ENCODE data around the gene HTR2B.

HTR2B gene

GRCh38 chr2:231168460-231169139 is 43.8 kb upstream of the HTR2B start:
- H3K27ac ChIP-seq (ENCODE audit: low read depth, low read length): no peak overlapping the region
- no peak overlapping the region for H3K56ac ChIP-seq (ENCODE audit: low read length)
- no CpG with 5 or more reads among the region's 4 CpGs for WGBS (ENCODE audit: extremely low coverage, insufficient coverage, low lambda C conversion rate)
- no peak for DNase-seq
- H3K4me1 ChIP-seq (ENCODE audit: control insufficient read depth, low read depth, low read length): no peaks in the 10 kb centered on the region
- H3K9ac ChIP-seq (ENCODE audit: low read length): no peak overlapping the region
- H3K79me1 ChIP-seq (ENCODE audit: low read length): no peaks in the 10 kb centered on the region
- no peaks in the 10 kb centered on the region for H3K79me2 ChIP-seq (ENCODE audit: control insufficient read depth, insufficient read depth, low read length)
- no peak overlapping the region for H4K8ac ChIP-seq (ENCODE audit: low read depth, low read length)
- H3K23ac ChIP-seq (ENCODE audit: low read length): no peak overlapping the region
- H3K4ac ChIP-seq (ENCODE audit: low read depth, low read length): no peak overlapping the region
- H2BK120ac ChIP-seq (ENCODE audit: low read depth, low read length): no peak overlapping the region
- H3K27me3 ChIP-seq (ENCODE audit: insufficient read depth, low read length, poor library complexity): no peaks in the 10 kb centered on the region
- H4K5ac ChIP-seq (ENCODE audit: low read length): no peak overlapping the region
- no peak overlapping the region for H2BK15ac ChIP-seq (replicated peaks; ENCODE audit: low read depth)
- H3K4me3 ChIP-seq (ENCODE audit: low read length): no peak overlapping the region
- H3K18ac ChIP-seq (ENCODE audit: low read length): no peak overlapping the region
- H3K36me3 ChIP-seq (ENCODE audit: control insufficient read depth, insufficient read depth, low read length): peaks cover 5% of the 10 kb centered on the region
- no peak overlapping the region for H3K4me2 ChIP-seq (ENCODE audit: low read length)
- no peak overlapping the region for H2BK5ac ChIP-seq (ENCODE audit: low read length)
- H2AK5ac ChIP-seq (ENCODE audit: low read length): no peak overlapping the region

DNA sequence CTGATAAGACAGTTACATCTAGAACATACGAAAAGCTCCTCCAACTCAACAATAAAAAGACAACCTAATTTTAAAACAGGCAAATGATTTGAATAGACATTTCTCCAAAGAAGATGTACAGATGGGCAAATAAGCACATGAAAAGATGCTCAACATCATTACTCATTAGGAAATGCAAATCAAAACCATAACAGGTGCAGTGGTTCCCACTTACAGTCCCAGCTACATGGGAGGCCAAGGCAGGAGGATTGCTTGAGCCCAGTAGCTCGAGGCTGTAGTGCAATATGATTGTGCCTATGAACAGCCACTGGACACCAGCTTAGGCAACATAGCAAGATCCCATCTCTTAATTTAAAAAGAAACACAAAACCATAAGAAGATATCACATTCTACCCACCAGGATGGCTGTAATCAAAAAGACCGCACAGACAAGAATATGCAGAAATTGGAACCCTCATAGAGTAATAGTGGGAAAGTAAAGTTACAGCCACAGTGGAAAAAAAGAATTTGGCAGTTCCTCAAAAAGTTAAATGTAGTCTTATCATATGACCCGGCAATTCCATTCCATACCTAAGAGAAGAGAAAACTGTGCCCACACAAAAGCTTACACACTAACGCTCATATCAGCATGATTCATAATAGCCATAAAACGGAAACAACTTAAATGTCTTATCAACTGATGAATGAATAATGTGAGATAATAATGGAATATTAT is 43.1 kb upstream of the HTR2B start:
- H3K4me1 ChIP-seq (ENCODE audit: control insufficient read depth, low read depth, low read length): no peaks in the 10 kb centered on the region
- H4K5ac ChIP-seq (ENCODE audit: low read length): no peak overlapping the region
- no peak overlapping the region for H3K27ac ChIP-seq (ENCODE audit: low read depth, low read length)
- no peaks in the 10 kb centered on the region for H3K79me2 ChIP-seq (ENCODE audit: control insufficient read depth, insufficient read depth, low read length)
- no peak for DNase-seq
- no peak overlapping the region for H2AK5ac ChIP-seq (ENCODE audit: low read length)
- no peaks in the 10 kb centered on the region for H3K27me3 ChIP-seq (ENCODE audit: insufficient read depth, low read length, poor library complexity)
- no peak overlapping the region for H3K56ac ChIP-seq (ENCODE audit: low read length)
- H2BK15ac ChIP-seq (replicated peaks; ENCODE audit: low read depth): no peak overlapping the region
- H3K9ac ChIP-seq (ENCODE audit: low read length): no peak overlapping the region
- H3K36me3 ChIP-seq (ENCODE audit: control insufficient read depth, insufficient read depth, low read length): peaks cover 5% of the 10 kb centered on the region
- no peak overlapping the region for H3K4ac ChIP-seq (ENCODE audit: low read depth, low read length)
- H3K79me1 ChIP-seq (ENCODE audit: low read length): no peaks in the 10 kb centered on the region
- no peak overlapping the region for H3K18ac ChIP-seq (ENCODE audit: low read length)
- no peak overlapping the region for H3K4me3 ChIP-seq (ENCODE audit: low read length)
- H4K8ac ChIP-seq (ENCODE audit: low read depth, low read length): no peak overlapping the region
- H3K23ac ChIP-seq (ENCODE audit: low read length): no peak overlapping the region
- no peak overlapping the region for H3K4me2 ChIP-seq (ENCODE audit: low read length)
- no peak overlapping the region for H2BK5ac ChIP-seq (ENCODE audit: low read length)
- no CpG with 5 or more reads among the region's 6 CpGs for WGBS (ENCODE audit: extremely low coverage, insufficient coverage, low lambda C conversion rate)
- H2BK120ac ChIP-seq (ENCODE audit: low read depth, low read length): no peak overlapping the region

DNA sequence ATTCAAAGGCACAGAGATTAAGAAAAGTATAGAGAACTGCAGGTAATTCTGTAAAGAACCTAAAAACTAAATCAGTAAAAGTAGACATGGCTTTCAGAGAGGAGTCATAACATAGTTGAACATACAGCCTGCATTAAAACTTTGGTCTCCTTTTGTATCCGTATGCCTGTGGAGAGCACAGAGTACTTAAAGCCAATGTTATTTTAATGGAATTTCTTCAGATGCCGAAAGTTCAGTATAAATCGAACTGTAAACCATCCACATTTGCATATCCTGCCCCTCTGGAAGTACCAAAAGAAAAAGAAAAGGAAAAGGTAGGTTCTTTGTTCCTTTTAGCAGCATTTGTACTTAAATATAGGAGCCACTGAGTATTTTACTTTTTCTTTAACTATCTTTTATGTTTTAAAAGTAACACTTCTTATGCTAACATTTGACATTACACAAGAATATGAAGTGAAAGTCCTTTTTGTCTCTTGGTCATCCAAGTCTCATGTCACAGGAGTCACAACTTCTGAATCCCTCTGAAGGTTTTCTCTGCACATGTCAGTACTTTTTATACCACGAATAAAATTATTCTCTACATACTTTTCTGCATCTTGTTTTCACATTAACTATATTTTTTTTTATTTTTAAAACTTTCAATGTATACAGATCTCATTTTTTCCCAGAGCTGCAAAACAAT is 38.7 kb upstream of the HTR2B start:
- Histone ChIP-seq H4K8ac (ENCODE audit: low read depth, low read length) (no peak overlapping the region), H3K4me2 (ENCODE audit: low read length) (no peak overlapping the region), H3K23ac (ENCODE audit: low read length) (no peak overlapping the region), H3K79me1 (ENCODE audit: low read length) (no peaks in the 10 kb centered on the region), H2BK120ac (ENCODE audit: low read depth, low read length) (no peak overlapping the region), H3K18ac (ENCODE audit: low read length) (no peak overlapping the region), H2BK5ac (ENCODE audit: low read length) (no peak overlapping the region), H2BK15ac (replicated peaks; ENCODE audit: low read depth) (no peak overlapping the region), H3K4me1 (ENCODE audit: control insufficient read depth, low read depth, low read length) (no peaks in the 10 kb centered on the region), H3K79me2 (ENCODE audit: control insufficient read depth, insufficient read depth, low read length) (no peaks in the 10 kb centered on the region), H2AK5ac (ENCODE audit: low read length) (no peak overlapping the region), H3K56ac (ENCODE audit: low read length) (no peak overlapping the region), H4K5ac (ENCODE audit: low read length) (no peak overlapping the region), H3K27ac (ENCODE audit: low read depth, low read length) (no peak overlapping the region), H3K4ac (ENCODE audit: low read depth, low read length) (no peak overlapping the region), H3K9ac (ENCODE audit: low read length) (no peak overlapping the region), H3K27me3 (ENCODE audit: insufficient read depth, low read length, poor library complexity) (no peaks in the 10 kb centered on the region), H3K36me3 (ENCODE audit: control insufficient read depth, insufficient read depth, low read length) (peaks cover 2% of the 10 kb centered on the region), H3K4me3 (ENCODE audit: low read length) (no peak overlapping the region)
- no peak for DNase-seq
- 100% methylated on average over 1 of the region's 4 CpGs for whole genome bisulfite sequencing (ENCODE audit: extremely low coverage, insufficient coverage, low lambda C conversion rate)

DNA sequence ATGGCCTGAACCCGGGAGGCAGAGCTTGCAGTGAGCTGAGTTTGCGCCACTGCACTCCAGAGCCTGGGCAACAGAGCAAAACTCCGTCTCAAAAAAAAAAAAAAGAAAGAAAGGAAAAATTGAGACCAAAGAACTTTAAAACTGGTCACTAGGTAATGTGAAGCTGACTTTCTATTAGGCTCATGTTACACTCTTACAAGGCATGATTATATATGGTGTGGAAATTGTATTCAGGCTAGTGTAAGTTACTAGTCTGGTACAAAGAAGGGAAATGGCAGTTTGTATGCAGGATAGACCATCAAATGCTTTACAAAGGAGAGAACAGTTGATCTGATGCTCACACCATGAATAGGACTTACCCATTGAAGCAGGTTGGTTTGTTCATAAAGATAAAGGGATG is 38.2 kb upstream of the HTR2B start:
- no peak overlapping the region for H3K56ac ChIP-seq (ENCODE audit: low read length)

GRCh38 chr2:231161877-231162329 is 37.1 kb upstream of the HTR2B start:
- H3K27me3 ChIP-seq (ENCODE audit: insufficient read depth, low read length, poor library complexity): no peaks in the 10 kb centered on the region
- H2BK15ac ChIP-seq (replicated peaks; ENCODE audit: low read depth): no peak overlapping the region
- no peak overlapping the region for H4K5ac ChIP-seq (ENCODE audit: low read length)
- no peak overlapping the region for H2BK5ac ChIP-seq (ENCODE audit: low read length)
- H3K79me2 ChIP-seq (ENCODE audit: control insufficient read depth, insufficient read depth, low read length): no peaks in the 10 kb centered on the region
- H3K79me1 ChIP-seq (ENCODE audit: low read length): no peaks in the 10 kb centered on the region
- no peak overlapping the region for H3K56ac ChIP-seq (ENCODE audit: low read length)
- H3K18ac ChIP-seq (ENCODE audit: low read length): no peak overlapping the region
- no CpG with 5 or more reads among the region's 2 CpGs for WGBS (ENCODE audit: extremely low coverage, insufficient coverage, low lambda C conversion rate)
- H2AK5ac ChIP-seq (ENCODE audit: low read length): no peak overlapping the region
- H3K23ac ChIP-seq (ENCODE audit: low read length): no peak overlapping the region
- H3K9ac ChIP-seq (ENCODE audit: low read length): no peak overlapping the region
- H3K4me2 ChIP-seq (ENCODE audit: low read length): no peak overlapping the region
- H3K27ac ChIP-seq (ENCODE audit: low read depth, low read length): no peak overlapping the region
- DNase-seq: no peak
- no peaks in the 10 kb centered on the region for H3K4me1 ChIP-seq (ENCODE audit: control insufficient read depth, low read depth, low read length)
- H4K8ac ChIP-seq (ENCODE audit: low read depth, low read length): no peak overlapping the region
- no peak overlapping the region for H3K4ac ChIP-seq (ENCODE audit: low read depth, low read length)
- no peaks in the 10 kb centered on the region for H3K36me3 ChIP-seq (ENCODE audit: control insufficient read depth, insufficient read depth, low read length)
- no peak overlapping the region for H3K4me3 ChIP-seq (ENCODE audit: low read length)
- H2BK120ac ChIP-seq (ENCODE audit: low read depth, low read length): no peak overlapping the region

More for the DNA sequence above, 38.2 kb upstream of the HTR2B start:
- Histone ChIP-seq H3K4me3 (ENCODE audit: low read length) (no peak overlapping the region), H2AK5ac (ENCODE audit: low read length) (no peak overlapping the region), H3K4ac (ENCODE audit: low read depth, low read length) (no peak overlapping the region), H2BK5ac (ENCODE audit: low read length) (no peak overlapping the region), H3K23ac (ENCODE audit: low read length) (no peak overlapping the region), H3K79me2 (ENCODE audit: control insufficient read depth, insufficient read depth, low read length) (no peaks in the 10 kb centered on the region), H4K8ac (ENCODE audit: low read depth, low read length) (no peak overlapping the region), H3K27me3 (ENCODE audit: insufficient read depth, low read length, poor library complexity) (no peaks in the 10 kb centered on the region), H3K4me1 (ENCODE audit: control insufficient read depth, low read depth, low read length) (no peaks in the 10 kb centered on the region), H3K36me3 (ENCODE audit: control insufficient read depth, insufficient read depth, low read length) (peaks cover 2% of the 10 kb centered on the region), H3K4me2 (ENCODE audit: low read length) (no peak overlapping the region), H3K9ac (ENCODE audit: low read length) (no peak overlapping the region), H4K5ac (ENCODE audit: low read length) (no peak overlapping the region), H3K79me1 (ENCODE audit: low read length) (no peaks in the 10 kb centered on the region), H2BK15ac (replicated peaks; ENCODE audit: low read depth) (no peak overlapping the region), H2BK120ac (ENCODE audit: low read depth, low read length) (no peak overlapping the region), H3K18ac (ENCODE audit: low read length) (no peak overlapping the region), H3K27ac (ENCODE audit: low read depth, low read length) (no peak overlapping the region)
- no CpG with 5 or more reads among the region's 3 CpGs for WGBS (ENCODE audit: extremely low coverage, insufficient coverage, low lambda C conversion rate)
- DNase-seq: no peak

Measured in mesendoderm (in vitro differentiated cells).